DMS 273 treated with DMSO at 0.1 percent for 48 hours (cell line): ENCODE results near the gene MUC12.
A peak's percentile ranks its signal among the peaks of the same experiment; 100 is the strongest.

ENCODE experiments used
- DNase-seq: peaks from one replicate; lab custom pipeline; 2025; lab: John Stamatoyannopoulos, UW

The MUC12 gene

GRCh38 chr7:101066141-101066832 lies 96.9 kb downstream of the MUC12 start:
- peak; percentile 25 for DNase-seq

GRCh38 chr7:101066833-101067177 lies 97.4 kb downstream of the MUC12 start:
- DNase-seq: no peak

- no peak for DNase-seq
These were observed 99.0 kb downstream of the MUC12 start for GRCh38 chr7:101068401-101068800.
